Ramos (cell line): ENCODE results near the gene MASTL.
"Not testable (repeated sequence)": the region's sequence is repeated elsewhere in the genome, so short reads cannot be mapped to it uniquely, and the experiment has no call there.

Source experiments
- in situ Hi-C: fragments of 300-500 bp; cut with MboI; formaldehyde crosslinking; loops from one replicate; pipeline ENCODE4 v1.14.3; 2022; ENCODE audit warnings: low sequenced_read_pairs; ENCODE audit not compliant: unreplicated experiment

MASTL gene

GRCh38 chr10:27155066-27155754, at the start of gene MASTL:
Gene MASTL (plus strand): TSS chr10:27155352. CDS start chr10:27155427, 75 bp downstream.
- in situ Hi-C loops: no loop called here

DNA sequence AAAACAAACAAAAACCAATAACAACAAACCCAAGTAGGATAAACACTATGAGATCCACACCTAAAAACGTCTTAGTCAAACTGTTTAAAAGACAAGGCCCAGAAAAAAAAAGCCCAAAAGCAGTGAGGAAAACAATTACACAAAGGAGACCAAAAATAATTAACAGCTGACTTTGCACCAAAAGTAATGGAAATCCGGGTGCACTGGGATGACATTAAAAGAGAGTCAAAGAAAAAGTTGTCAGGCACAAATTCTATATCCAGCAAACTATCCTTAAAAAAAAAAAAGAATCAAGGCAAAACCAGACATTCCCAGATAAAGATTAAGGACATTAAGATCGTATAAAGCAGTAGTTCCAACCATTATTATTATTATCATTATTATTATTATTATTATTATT, 47.0 kb upstream of the MASTL start:
- in situ Hi-C loops: no loop called here

GRCh38 chr10:27134371-27134770, 20.8 kb upstream of the MASTL start:
- in situ Hi-C loops: no loop called here

DNA sequence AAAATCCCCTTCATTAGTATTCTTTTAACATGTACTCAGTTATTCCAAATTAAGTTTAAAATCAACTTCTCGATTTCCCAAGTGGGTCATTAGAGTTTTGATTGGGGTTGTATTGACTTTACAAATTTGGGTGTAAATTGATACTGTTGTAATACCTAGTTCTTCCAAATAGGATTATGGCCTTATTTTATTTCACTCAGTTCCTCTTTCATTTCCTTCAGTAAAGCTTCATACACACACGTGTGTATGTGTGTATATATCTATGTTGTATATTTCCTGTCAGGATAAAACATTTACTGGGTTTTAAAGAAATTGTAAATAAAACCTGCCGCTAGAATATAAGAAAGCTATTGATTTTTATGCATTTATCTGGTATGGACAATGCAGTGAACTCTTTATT, 16.9 kb upstream of the MASTL start:
- in situ Hi-C loops: no loop called here

DNA sequence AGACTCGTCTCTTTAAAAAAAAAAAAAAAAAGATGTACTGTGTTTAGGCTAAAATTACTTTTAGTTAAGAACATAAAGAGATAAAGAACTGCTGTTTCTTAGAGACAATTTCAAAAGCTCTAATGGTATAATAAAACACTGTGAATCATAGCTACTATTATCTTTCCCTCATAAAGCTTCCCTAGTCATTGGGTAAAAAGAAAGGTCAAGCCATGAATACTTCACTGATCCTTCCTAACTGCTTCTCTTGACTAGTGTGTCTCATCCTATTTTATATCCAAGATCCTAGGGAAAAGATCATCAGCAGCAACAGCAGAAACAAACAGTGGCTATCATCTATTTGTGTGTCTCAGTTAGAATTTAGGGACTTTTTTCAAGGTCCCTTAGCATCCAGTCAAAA, 11.5 kb upstream of the MASTL start:
- in situ Hi-C loops: no loop called here

- in situ Hi-C loops: no loop called here
Measured at GRCh38 chr10:27145937-27146336, 9.2 kb upstream of the MASTL start.

GRCh38 chr10:27147701-27148100, 7.5 kb upstream of the MASTL start:
- in situ Hi-C loops: no loop called here

DNA sequence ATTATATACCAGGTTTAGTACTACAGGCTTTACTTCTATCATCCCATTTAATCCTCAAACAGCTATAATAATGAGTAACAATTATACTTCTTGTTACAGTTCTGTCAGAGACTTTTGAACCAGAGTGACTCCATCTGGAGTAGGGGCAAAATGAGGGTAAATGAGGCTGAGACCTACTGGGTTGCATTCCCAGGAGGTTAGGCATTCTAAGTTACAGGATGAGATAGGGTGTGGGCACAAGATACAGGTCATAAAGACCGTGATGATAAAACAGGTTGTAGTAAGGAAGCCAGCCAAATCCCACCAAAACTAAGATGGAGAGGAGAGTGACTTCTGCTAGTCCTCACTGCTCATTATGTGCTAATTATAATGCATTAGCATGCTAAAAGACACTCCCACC, 4.9 kb upstream of the MASTL start:
- in situ Hi-C loops: no loop called here

- in situ Hi-C loops: no loop called here
Measured at GRCh38 chr10:27152687-27153086, 2.5 kb upstream of the MASTL start.

DNA sequence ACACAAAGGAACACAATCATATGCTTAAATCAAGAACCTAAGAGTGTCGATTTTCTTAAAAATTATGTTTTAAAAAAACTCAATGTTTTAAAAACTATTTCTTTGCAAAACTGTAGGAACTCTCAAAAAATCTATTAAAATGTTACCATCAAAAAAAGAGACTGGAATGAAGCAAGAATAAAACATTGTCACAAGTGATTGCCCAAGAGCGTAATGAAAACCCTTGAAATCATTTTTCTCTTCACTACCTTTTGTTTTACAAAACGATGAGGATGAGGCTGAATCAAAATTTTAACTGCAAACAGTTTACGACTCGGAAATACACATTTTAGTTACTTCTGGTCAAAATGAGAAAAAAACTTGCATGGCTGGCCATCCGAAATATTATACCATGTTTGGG, 1.8 kb upstream of the MASTL start:
- in situ Hi-C loops: no loop called here

DNA sequence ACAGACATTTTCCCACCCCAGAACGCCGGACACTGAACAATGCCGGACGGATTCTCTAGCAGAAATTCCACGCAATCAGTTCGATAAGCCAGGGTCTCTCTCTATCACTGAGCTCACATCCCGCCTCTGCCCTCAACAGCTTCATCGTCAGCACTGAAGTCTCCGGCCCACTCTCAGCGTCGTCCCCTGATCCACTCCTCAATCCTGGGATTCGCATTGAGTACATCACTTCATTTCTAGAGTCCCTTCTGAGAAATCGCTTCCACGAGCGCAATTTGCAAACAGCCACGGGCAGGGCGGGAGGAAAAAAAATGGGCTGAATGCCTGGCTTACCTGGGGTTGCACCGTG, 1.3 kb upstream of the MASTL start:
- in situ Hi-C loops: no loop called here

GRCh38 chr10:27156566-27156965, 1.4 kb downstream of the MASTL start:
- in situ Hi-C loops: not testable (repeated sequence)

GRCh38 chr10:27157150-27157549, 2.0 kb downstream of the MASTL start:
- in situ Hi-C loops: no loop called here

DNA sequence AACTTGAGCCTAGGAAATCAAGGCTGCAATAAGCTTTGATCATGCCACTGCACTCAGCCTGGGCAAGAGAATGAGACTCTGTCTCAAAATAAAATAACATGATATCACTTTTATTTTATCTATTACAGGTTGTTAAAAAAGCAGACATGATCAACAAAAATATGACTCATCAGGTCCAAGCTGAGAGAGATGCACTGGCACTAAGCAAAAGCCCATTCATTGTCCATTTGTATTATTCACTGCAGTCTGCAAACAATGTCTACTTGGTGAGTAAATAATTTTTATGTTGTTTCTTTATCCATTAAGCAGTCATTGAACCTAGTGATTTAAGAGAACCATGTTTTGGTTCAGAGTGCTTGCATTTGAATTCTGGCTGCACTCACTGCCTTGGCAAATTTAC, 3.3 kb downstream of the MASTL start:
- in situ Hi-C loops: no loop called here

DNA sequence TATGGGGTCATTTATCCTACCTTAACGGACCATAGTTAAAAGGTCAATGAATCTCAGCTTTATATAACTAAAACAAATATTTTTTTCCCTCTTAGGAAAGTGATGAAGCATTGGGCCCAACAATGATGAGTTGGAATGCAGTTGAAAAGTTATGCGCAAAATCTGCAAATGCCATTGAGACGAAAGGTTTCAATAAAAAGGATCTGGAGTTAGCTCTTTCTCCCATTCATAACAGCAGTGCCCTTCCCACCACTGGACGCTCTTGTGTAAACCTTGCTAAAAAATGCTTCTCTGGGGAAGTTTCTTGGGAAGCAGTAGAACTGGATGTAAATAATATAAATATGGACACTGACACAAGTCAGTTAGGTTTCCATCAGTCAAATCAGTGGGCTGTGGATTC, 14.7 kb downstream of the MASTL start:
- in situ Hi-C loops: no loop called here

DNA sequence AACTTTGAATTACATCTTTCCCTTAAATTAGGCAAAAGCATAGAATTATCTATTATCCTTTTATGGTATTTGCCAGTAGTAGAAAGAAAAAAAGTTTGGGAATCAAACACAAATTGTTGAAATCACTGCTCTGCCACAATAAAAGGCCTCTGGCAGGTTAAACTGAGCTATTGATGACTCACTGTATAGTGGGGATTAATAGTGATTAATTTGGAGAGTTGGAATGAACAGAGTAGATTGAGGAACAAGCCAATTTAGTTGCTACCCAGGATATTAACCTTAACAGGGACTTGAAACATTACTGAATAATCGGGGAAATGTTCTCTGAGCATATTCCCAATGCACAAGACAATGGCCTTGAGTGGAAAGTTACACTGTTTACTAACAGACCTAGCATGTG, 33.1 kb downstream of the MASTL start:
- in situ Hi-C loops: no loop called here

DNA sequence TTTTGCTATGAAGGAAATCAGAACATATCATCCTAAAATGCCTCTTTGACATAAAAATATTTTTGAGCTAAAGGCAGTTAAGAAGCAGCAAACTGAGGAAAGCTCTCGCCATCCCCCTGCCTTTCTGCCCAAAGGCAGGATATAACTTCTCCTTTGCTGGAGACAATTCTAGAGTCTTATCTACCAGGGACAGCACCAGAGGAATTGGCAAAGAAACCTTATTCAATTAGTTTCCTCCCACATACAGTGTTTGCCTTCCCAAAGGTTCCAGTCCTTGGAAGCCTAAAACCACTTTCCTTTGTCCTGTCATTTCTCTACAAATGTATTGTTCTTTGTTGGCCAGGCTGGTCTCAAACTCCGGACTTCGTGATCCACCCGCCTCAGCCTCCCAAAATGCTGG, 33.7 kb downstream of the MASTL start:
- in situ Hi-C loops: no loop called here

GRCh38 chr10:27190508-27190907, 35.4 kb downstream of the MASTL start:
- in situ Hi-C loops: no loop called here

GRCh38 chr10:27192284-27192683, 37.1 kb downstream of the MASTL start:
- in situ Hi-C loops: no loop called here

GRCh38 chr10:27197980-27198620, 42.9 kb downstream of the MASTL start:
- in situ Hi-C loops: no loop called here

DNA sequence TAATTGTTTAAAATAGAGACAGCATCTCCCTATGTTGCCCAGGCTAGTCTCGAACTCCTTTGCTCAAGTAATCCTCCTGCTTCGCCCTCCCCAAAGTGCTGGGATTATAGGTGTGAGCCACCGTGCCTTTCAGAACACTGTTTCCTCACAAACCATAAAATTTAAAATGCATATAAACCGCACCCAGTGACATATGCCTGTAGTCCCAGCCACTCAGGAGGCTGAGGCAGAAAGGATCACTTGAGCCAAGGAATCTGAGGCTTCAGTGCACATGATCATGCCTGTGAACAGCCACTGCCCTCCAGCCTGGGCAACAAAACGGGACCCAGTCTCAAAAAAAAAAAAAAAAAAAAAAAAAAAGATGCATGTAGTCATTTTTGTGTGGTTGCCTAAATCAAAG, 48.7 kb downstream of the MASTL start:
- in situ Hi-C loops: no loop called here

GRCh38 chr10:27207350-27207749, 52.2 kb downstream of the MASTL start:
- in situ Hi-C loops: no loop called here
